Colonic mucosa (tissue), 4 donors: ENCODE results near the gene SPIB. TPM values are rescaled to one million over a fixed set of nuclear protein-coding genes. Genes with fewer than 3 reads are reported as not detected.

Experiments
- DNase-seq: peaks from one replicate; pipeline ENCODE4 v3.0.0-alpha.2; 2020
- H3K27ac ChIP-seq: fragments of 200-600 bp; one replicate; pipeline ENCODE4 v1.8.0; 2021
- H3K27me3 ChIP-seq: fragments of 200-600 bp; one replicate; pipeline ENCODE4 v1.8.0; 2021
- H3K36me3 ChIP-seq: fragments of 200-600 bp; one replicate; pipeline ENCODE4 v1.8.0; 2021
- H3K4me1 ChIP-seq: fragments of 200-600 bp; one replicate; pipeline ENCODE4 v1.8.0; 2021; ENCODE audit warnings: mild to moderate bottlenecking
- H3K4me3 ChIP-seq: fragments of 200-600 bp; one replicate; pipeline ENCODE4 v1.8.0; 2021
- H3K9ac ChIP-seq, 2 donors: one replicate each; pipeline ENCODE4 v1.7.0; 2013; ENCODE audit warnings: control low read depth in 2 of 2, low read depth in 2 of 2, low read length in 2 of 2
- H3K9me3 ChIP-seq: fragments of 200-600 bp; one replicate; pipeline ENCODE4 v1.8.0; 2021
- CTCF ChIP-seq: fragments of 200-600 bp; IDR thresholded peaks from one replicate; pipeline ENCODE4 v1.8.0; 2022; ENCODE audit warnings: antibody characterized with exemption, mild to moderate bottlenecking
- intact Hi-C: fragments of 100-400 bp; cut with DNase I; formaldehyde crosslinking; loops from one replicate; pipeline ENCODE4 v1.14.1; 2022
- total RNA-seq, 2 donors: library from RNA; stranded (reverse); fragmentation: NEBNext Ultra II Directional in 1 of 2; extraction: Animal tissue kit (Norgen Biotek cat#: 25700) in 1 of 2; gene quantifications; one replicate each; pipeline ENCODE4 v1.2.1, GENCODE V29; 2021
- donor health status: healthy.
- donor health status: DM: no; HTN: no; CAD: no.
- donor health status: DM: no; HTN: no; CAD: no.

The SPIB gene
- total RNA-seq, 2 donors from 2014 or later = 32.5 to 46.0 TPM

GRCh38 chr19:50428772-50429463 is 10.2 kb downstream of the SPIB start:
- Histone ChIP-seq H3K36me3 (no peaks in the 10 kb centered on the region), H3K9ac (no peak overlapping the region), H3K27ac (no peak overlapping the region), H3K9me3 (no peaks in the 10 kb centered on the region), H3K4me1 (no peaks in the 10 kb centered on the region), H3K27me3 (peaks cover 14% of the 10 kb centered on the region), H3K4me3 (no peak overlapping the region)
- TF ChIP-seq CTCF = no peak
- intact Hi-C loops = no loop called here
- DNase-seq = no peak

- H3K4me3 ChIP-seq = peak overlapping the region; percentile 64
- H3K9me3 ChIP-seq = no peaks in the 10 kb centered on the region
- TF ChIP-seq CTCF = no peak
- no peak for DNase-seq
- peaks cover 14% of the 10 kb centered on the region for H3K27me3 ChIP-seq
- no peaks in the 10 kb centered on the region for H3K4me1 ChIP-seq
- intact Hi-C loops = no loop called here
- H3K36me3 ChIP-seq = no peaks in the 10 kb centered on the region
- H3K9ac ChIP-seq = peak overlapping the region; percentile 26 to 73
- no peak overlapping the region for H3K27ac ChIP-seq
Observed at GRCh38 chr19:50430888-50431342, 12.2 kb downstream of the SPIB start.

- peak overlapping the region; percentile 21 for H3K27ac ChIP-seq
- intact Hi-C loops = no loop called here
- peak overlapping the region; percentile 39 to 73 for H3K9ac ChIP-seq
Observed at GRCh38 chr19:50431343-50432220, 12.8 kb downstream of the SPIB start.

GRCh38 chr19:50432221-50433028 is 13.7 kb downstream of the SPIB start, which contains the start of gene MYBPC2:
Gene MYBPC2 (plus strand): TSS chr19:50432892. CDS start chr19:50432954, 62 bp downstream.
- peak within 1 kb of the TSS; percentile 64 for H3K4me3 ChIP-seq
- DNase-seq = no peak
- peak within 1 kb of the TSS; percentile 21 for H3K27ac ChIP-seq
- no peak for TF ChIP-seq CTCF
- H3K4me1 ChIP-seq = no peaks in the 10 kb centered on the region
- peaks cover 14% of the 10 kb centered on the region for H3K27me3 ChIP-seq
- H3K36me3 ChIP-seq = no peaks in the 10 kb centered on the region
- H3K9ac ChIP-seq = peak within 1 kb of the TSS; percentile 39 to 73
- intact Hi-C loops = no loop called here
- no peaks in the 10 kb centered on the region for H3K9me3 ChIP-seq

More at GRCh38 chr19:50431343-50432220, 12.8 kb downstream of the SPIB start:
- TF ChIP-seq CTCF = no peak
- Histone ChIP-seq H3K36me3 (no peaks in the 10 kb centered on the region), H3K4me3 (peak overlapping the region; percentile 64), H3K27me3 (peaks cover 14% of the 10 kb centered on the region), H3K9me3 (no peaks in the 10 kb centered on the region), H3K4me1 (no peaks in the 10 kb centered on the region)
- DNase-seq = peak; percentile 85
